HepG2 (cell line): ENCODE measurements around the gene SELENOM. TPM values are rescaled to one million over a fixed set of nuclear protein-coding genes. Genes with fewer than 3 reads are reported as not detected.

Source experiments
- CENPX ChIP-seq: sonication (generic); formaldehyde crosslinking; IDR thresholded peaks from 2 replicates; pipeline ENCODE4 v1.9.0; 2021; ENCODE audit warnings: mild to moderate bottlenecking, missing genetic modification reagents, moderate library complexity
- ELK4 ChIP-seq: sonication (generic); formaldehyde crosslinking; IDR thresholded peaks from 2 replicates; pipeline ENCODE4 v1.9.0; 2021; ENCODE audit warnings: missing genetic modification reagents, borderline replicate concordance
- HIVEP1 ChIP-seq: sonication (generic); formaldehyde crosslinking; IDR thresholded peaks from 2 replicates; pipeline ENCODE4 v1.4.0; 2020; ENCODE audit warnings: mild to moderate bottlenecking, missing genetic modification reagents
- HNF1B ChIP-seq: sonication (generic); formaldehyde crosslinking; IDR thresholded peaks from 2 replicates; pipeline ENCODE4 v1.5.1; 2020; ENCODE audit warnings: mild to moderate bottlenecking, moderate library complexity, missing genetic modification reagents
- HOXA9 ChIP-seq: sonication (generic); formaldehyde crosslinking; IDR thresholded peaks from 2 replicates; pipeline ENCODE4 v1.8.1; 2022; ENCODE audit warnings: missing genetic modification reagents, mild to moderate bottlenecking, moderate library complexity, borderline replicate concordance
- ISL2 ChIP-seq: sonication (generic); formaldehyde crosslinking; IDR thresholded peaks from 2 replicates; pipeline ENCODE4 v1.5.0; 2020; ENCODE audit warnings: missing genetic modification reagents
- NFAT5 ChIP-seq: sonication (generic); formaldehyde crosslinking; IDR thresholded peaks from 2 replicates; pipeline ENCODE4 v1.4.0; 2020; ENCODE audit warnings: missing genetic modification reagents
- TFDP1 ChIP-seq: IDR thresholded peaks from 2 replicates; pipeline ENCODE4 v1.6.1; 2016; ENCODE audit warnings: missing compliant biosample characterization, missing genetic modification reagents, borderline replicate concordance
- ZFYVE20 ChIP-seq: sonication (generic); formaldehyde crosslinking; IDR thresholded peaks from 2 replicates; pipeline ENCODE4 v1.8.0; 2023; ENCODE audit warnings: low read depth, mild to moderate bottlenecking, moderate library complexity, missing genetic modification reagents, borderline replicate concordance
- ZNF253 ChIP-seq: sonication (generic); formaldehyde crosslinking; IDR thresholded peaks from 2 replicates; pipeline ENCODE4 v1.8.0; 2022; ENCODE audit warnings: mild to moderate bottlenecking, missing genetic modification reagents, borderline replicate concordance
- polyA plus RNA-seq, 8 experiments: library from polyadenylated mRNA; depleted of rRNA in 3 of 8; stranded (reverse) in 7 of 8; unstranded in 1 of 8; fragments of >200 nt; fragmentation: Illumina TruSeq in 4 of 8; extraction: Trizol in 4 of 8; gene quantifications; 2 replicates each; pipeline versions ENCODE4 v1.2.1 to v1.2.3, GENCODE V29; 2011 to 2016; ENCODE audit warnings: low read depth in 4 of 8, missing spikeins in 1 of 8, mixed read lengths in 1 of 8; ENCODE audit not compliant: insufficient read depth in 1 of 8
- total RNA-seq, 5 experiments: library from RNA; depleted of rRNA; stranded (reverse); fragments of >200 nt; fragmentation: Illumina TruSeq; extraction: Trizol; gene quantifications; 2 replicates each; pipeline ENCODE4 v1.2.3, GENCODE V29; 2016; ENCODE audit warnings: low read depth in 1 of 5
- TF ChIP-seq, protein P1 (sequence below): sonication (generic); formaldehyde crosslinking; IDR thresholded peaks from 2 replicates; pipeline ENCODE4 v1.5.0; 2020; ENCODE audit warnings: mild to moderate bottlenecking, missing genetic modification reagents
- TF ChIP-seq, protein P2 (sequence below): sonication (generic); formaldehyde crosslinking; IDR thresholded peaks from 2 replicates; pipeline ENCODE4 v1.8.1; 2023; ENCODE audit warnings: mild to moderate bottlenecking, missing genetic modification reagents

SELENOM gene
- total and polyA plus RNA-seq, 2 of the 13 experiments (the other 11 are each of a cell fraction or from before 2014, with no cell fraction given) = 4.1 to 4.3 TPM

- TF ChIP-seq NFAT5 (no peak), ELK4 (CRISPR knock-in tag) (no peak), CENPX (CRISPR knock-in tag) (no peak), HIVEP1 (CRISPR knock-in tag) (no peak), HNF1B (CRISPR knock-in tag) (no peak), ZFYVE20 (no peak), ISL2 (CRISPR knock-in tag) (0 out of 2 replicates have a peak, but pooled peaks have one; percentile 45), ZNF253 (no peak), HOXA9 (CRISPR knock-in tag) (no peak), TFDP1 (CRISPR knock-in tag) (peak; percentile 68)
- TF ChIP-seq, protein P1, sequence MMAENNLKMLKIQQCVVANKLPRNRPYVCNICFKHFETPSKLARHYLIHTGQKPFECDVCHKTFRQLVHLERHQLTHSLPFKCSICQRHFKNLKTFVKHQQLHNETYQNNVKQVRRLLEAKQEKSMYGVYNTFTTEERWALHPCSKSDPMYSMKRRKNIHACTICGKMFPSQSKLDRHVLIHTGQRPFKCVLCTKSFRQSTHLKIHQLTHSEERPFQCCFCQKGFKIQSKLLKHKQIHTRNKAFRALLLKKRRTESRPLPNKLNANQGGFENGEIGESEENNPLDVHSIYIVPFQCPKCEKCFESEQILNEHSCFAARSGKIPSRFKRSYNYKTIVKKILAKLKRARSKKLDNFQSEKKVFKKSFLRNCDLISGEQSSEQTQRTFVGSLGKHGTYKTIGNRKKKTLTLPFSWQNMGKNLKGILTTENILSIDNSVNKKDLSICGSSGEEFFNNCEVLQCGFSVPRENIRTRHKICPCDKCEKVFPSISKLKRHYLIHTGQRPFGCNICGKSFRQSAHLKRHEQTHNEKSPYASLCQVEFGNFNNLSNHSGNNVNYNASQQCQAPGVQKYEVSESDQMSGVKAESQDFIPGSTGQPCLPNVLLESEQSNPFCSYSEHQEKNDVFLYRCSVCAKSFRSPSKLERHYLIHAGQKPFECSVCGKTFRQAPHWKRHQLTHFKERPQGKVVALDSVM (CRISPR knock-in tag) = no peak
- TF ChIP-seq, protein P2, sequence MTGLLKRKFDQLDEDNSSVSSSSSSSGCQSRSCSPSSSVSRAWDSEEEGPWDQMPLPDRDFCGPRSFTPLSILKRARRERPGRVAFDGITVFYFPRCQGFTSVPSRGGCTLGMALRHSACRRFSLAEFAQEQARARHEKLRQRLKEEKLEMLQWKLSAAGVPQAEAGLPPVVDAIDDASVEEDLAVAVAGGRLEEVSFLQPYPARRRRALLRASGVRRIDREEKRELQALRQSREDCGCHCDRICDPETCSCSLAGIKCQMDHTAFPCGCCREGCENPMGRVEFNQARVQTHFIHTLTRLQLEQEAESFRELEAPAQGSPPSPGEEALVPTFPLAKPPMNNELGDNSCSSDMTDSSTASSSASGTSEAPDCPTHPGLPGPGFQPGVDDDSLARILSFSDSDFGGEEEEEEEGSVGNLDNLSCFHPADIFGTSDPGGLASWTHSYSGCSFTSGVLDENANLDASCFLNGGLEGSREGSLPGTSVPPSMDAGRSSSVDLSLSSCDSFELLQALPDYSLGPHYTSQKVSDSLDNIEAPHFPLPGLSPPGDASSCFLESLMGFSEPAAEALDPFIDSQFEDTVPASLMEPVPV (CRISPR knock-in tag) = no peak
These were observed 28.2 kb downstream of the SELENOM start (continued) for GRCh38 chr22:31079095-31079642.
